ENCODE data around the gene TXNRD2. TPM values are rescaled to one million over a fixed set of nuclear protein-coding genes. Genes with fewer than 3 reads are reported as not detected.

Gene TXNRD2
- total RNA-seq, 1 donor from 2014 or later = 0.19 TPM

GRCh38 chr22:19898145-19898544 is 43.5 kb downstream of the TXNRD2 start:
- H3K27me3 Mint-ChIP-seq (ENCODE audit: insufficient read depth, low read depth) = peaks cover 12% of the 10 kb centered on the region
- no peak overlapping the region for H3K27ac Mint-ChIP-seq
- H3K9me3 ChIP-seq (ENCODE audit: low read depth) = no peaks in the 10 kb centered on the region
- H3K4me1 Mint-ChIP-seq = peaks cover 43% of the 10 kb centered on the region
- H3K27ac ChIP-seq = no peak overlapping the region
- H3K9me3 Mint-ChIP-seq = no peaks in the 10 kb centered on the region
- no peak overlapping the region for H2AFZ ChIP-seq (replicated peaks)
- DNase-seq (ENCODE audit: low spot score) = no peak
- peaks cover 11% of the 10 kb centered on the region for H3K4me1 ChIP-seq
- no peaks in the 10 kb centered on the region for H4K20me1 ChIP-seq (ENCODE audit: low read depth)
- TF ChIP-seq CTCF (IDR thresholded peaks at IDR 0.05) (no peak), EZH2 (IDR thresholded peaks at IDR 0.05) (no peak), EZH2phosphoT487 (IDR thresholded peaks at IDR 0.05) (no peak)
- H3F3A ChIP-seq (ENCODE audit: low read depth) = peaks cover 6% of the 10 kb centered on the region
- no peaks in the 10 kb centered on the region for H3K79me2 ChIP-seq (ENCODE audit: low read depth)
- no peak overlapping the region for H3K4me3 Mint-ChIP-seq
- H3K27me3 ChIP-seq = peaks cover 15% of the 10 kb centered on the region
- H3K36me3 ChIP-seq = no peaks in the 10 kb centered on the region
- no peak overlapping the region for H3K9ac ChIP-seq
- H3K4me2 ChIP-seq = no peak overlapping the region
- H3K36me3 Mint-ChIP-seq = no peaks in the 10 kb centered on the region
- H3K4me3 ChIP-seq = no peak overlapping the region

GRCh38 chr22:19897726-19898125 is 43.9 kb downstream of the TXNRD2 start:
- Mint-ChIP-seq H3K9me3 (no peaks in the 10 kb centered on the region), H3K36me3 (no peaks in the 10 kb centered on the region), H3K27ac (no peak overlapping the region), H3K27me3 (ENCODE audit: insufficient read depth, low read depth) (peaks cover 14% of the 10 kb centered on the region), H3K4me3 (no peak overlapping the region), H3K4me1 (peaks cover 43% of the 10 kb centered on the region)
- Histone ChIP-seq H3F3A (ENCODE audit: low read depth) (peaks cover 9% of the 10 kb centered on the region), H3K4me1 (peaks cover 11% of the 10 kb centered on the region), H3K4me3 (no peak overlapping the region), H4K20me1 (ENCODE audit: low read depth) (peaks cover 3% of the 10 kb centered on the region), H3K36me3 (no peaks in the 10 kb centered on the region), H3K27me3 (peaks cover 19% of the 10 kb centered on the region), H3K79me2 (ENCODE audit: low read depth) (no peaks in the 10 kb centered on the region), H3K9me3 (ENCODE audit: low read depth) (no peaks in the 10 kb centered on the region), H2AFZ (replicated peaks) (no peak overlapping the region), H3K4me2 (no peak overlapping the region), H3K9ac (no peak overlapping the region), H3K27ac (no peak overlapping the region)
- TF ChIP-seq EZH2 (IDR thresholded peaks at IDR 0.05) (no peak), CTCF (IDR thresholded peaks at IDR 0.05) (no peak), EZH2phosphoT487 (IDR thresholded peaks at IDR 0.05) (no peak)
- DNase-seq (ENCODE audit: low spot score) = no peak

- Mint-ChIP-seq H3K27me3 (ENCODE audit: insufficient read depth, low read depth) (peaks cover 17% of the 10 kb centered on the region), H3K36me3 (no peaks in the 10 kb centered on the region), H3K27ac (no peak overlapping the region), H3K4me1 (peaks cover 44% of the 10 kb centered on the region), H3K4me3 (no peak overlapping the region), H3K9me3 (no peaks in the 10 kb centered on the region)
- no peak overlapping the region for H2AFZ ChIP-seq (replicated peaks)
- no peak overlapping the region for H3K9ac ChIP-seq
- DNase-seq (ENCODE audit: low spot score) = no peak
- H3K9me3 ChIP-seq (ENCODE audit: low read depth) = no peaks in the 10 kb centered on the region
- H3F3A ChIP-seq (ENCODE audit: low read depth) = peaks cover 15% of the 10 kb centered on the region
- H3K27ac ChIP-seq = no peak overlapping the region
- H3K4me2 ChIP-seq = no peak overlapping the region
- TF ChIP-seq EZH2phosphoT487 (IDR thresholded peaks at IDR 0.05) (no peak), EZH2 (IDR thresholded peaks at IDR 0.05) (no peak), CTCF (IDR thresholded peaks at IDR 0.05) (no peak)
- H3K27me3 ChIP-seq = peaks cover 25% of the 10 kb centered on the region
- H3K4me3 ChIP-seq = no peak overlapping the region
- H3K79me2 ChIP-seq (ENCODE audit: low read depth) = no peaks in the 10 kb centered on the region
- H3K4me1 ChIP-seq = peaks cover 14% of the 10 kb centered on the region
- no peaks in the 10 kb centered on the region for H3K36me3 ChIP-seq
- H4K20me1 ChIP-seq (ENCODE audit: low read depth) = peaks cover 12% of the 10 kb centered on the region
These were observed 44.8 kb downstream of the TXNRD2 start for GRCh38 chr22:19896665-19897355.
